ENCODE data around the gene NRXN2. TPM values are rescaled to one million over a fixed set of nuclear protein-coding genes. Genes with fewer than 3 reads are reported as not detected.

NRXN2 gene
- polyA plus RNA-seq, 3 donors = 0.07 TPM; not detected in 2

DNA sequence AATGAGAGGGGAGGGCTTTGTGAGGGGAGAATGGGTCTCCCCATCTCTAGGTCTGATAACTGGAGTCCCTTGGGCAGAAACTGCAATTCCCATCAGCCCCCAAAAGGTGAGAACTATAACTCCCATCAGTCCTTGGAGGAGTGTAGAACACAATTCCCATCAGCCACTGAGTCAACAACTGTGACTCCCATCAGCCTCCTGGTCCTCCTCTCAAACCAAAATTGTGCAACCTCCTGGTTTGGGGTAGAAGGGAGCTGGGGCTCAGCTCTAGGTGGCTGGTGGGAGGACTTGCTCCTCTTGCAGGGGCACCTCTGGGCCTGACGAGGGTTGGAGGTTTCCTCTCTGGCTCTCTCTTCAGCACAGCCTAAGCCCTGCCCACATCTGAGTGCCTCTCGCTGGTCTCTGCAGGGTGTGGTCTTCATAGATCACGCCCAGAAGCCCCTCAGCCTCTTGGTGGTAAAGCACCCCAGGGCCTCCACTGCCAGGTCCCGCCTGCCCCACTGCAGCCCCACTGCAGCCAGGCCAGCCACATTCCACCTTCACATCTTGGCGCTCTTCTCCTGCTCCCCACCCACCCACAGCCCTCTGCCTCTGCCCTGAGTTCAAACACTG, 113.5 kb downstream of the NRXN2 start:
- H3K27ac Mint-ChIP-seq = no peak overlapping the region
- TF ChIP-seq, protein P1, sequence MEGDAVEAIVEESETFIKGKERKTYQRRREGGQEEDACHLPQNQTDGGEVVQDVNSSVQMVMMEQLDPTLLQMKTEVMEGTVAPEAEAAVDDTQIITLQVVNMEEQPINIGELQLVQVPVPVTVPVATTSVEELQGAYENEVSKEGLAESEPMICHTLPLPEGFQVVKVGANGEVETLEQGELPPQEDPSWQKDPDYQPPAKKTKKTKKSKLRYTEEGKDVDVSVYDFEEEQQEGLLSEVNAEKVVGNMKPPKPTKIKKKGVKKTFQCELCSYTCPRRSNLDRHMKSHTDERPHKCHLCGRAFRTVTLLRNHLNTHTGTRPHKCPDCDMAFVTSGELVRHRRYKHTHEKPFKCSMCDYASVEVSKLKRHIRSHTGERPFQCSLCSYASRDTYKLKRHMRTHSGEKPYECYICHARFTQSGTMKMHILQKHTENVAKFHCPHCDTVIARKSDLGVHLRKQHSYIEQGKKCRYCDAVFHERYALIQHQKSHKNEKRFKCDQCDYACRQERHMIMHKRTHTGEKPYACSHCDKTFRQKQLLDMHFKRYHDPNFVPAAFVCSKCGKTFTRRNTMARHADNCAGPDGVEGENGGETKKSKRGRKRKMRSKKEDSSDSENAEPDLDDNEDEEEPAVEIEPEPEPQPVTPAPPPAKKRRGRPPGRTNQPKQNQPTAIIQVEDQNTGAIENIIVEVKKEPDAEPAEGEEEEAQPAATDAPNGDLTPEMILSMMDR (IDR thresholded peaks at IDR 0.05) = no peak
- no peaks in the 10 kb centered on the region for H3K9me3 Mint-ChIP-seq
- Histone ChIP-seq H3K79me2 (ENCODE audit: insufficient read depth, low read length) (no peaks in the 10 kb centered on the region), H3K36me3 (replicated peaks in 1 of 2; ENCODE audit: control insufficient read depth in 1 of 2, insufficient read depth in 2 of 2, low read length in 2 of 2) (no peaks in the 10 kb centered on the region), H3K4me3 (replicated peaks in 1 of 3; ENCODE audit: low read depth in 2 of 3, low read length in 3 of 3) (no peak overlapping the region), H3K9me3 (replicated peaks in 1 of 2; ENCODE audit: control insufficient read depth in 1 of 2, insufficient read depth in 1 of 2, low read length in 2 of 2) (no peaks in the 10 kb centered on the region), H2AFZ (ENCODE audit: insufficient read depth, low read depth, low read length, poor library complexity, severe bottlenecking) (no peak overlapping the region), H4K20me1 (ENCODE audit: insufficient read depth, low read length) (no peaks in the 10 kb centered on the region), H3K27ac (ENCODE audit: low read depth in 1 of 2, low read length in 2 of 2) (no peak overlapping the region), H3K9ac (ENCODE audit: insufficient read depth, low read length, poor library complexity, severe bottlenecking) (no peak overlapping the region), H3K4me1 (ENCODE audit: control insufficient read depth in 1 of 2, insufficient read depth in 2 of 2, low read length in 2 of 2) (peaks cover 14 to 16% of the 10 kb centered on the region in 2 donors), H3K27me3 (ENCODE audit: control insufficient read depth in 2 of 2, insufficient read depth in 2 of 2, low read length in 2 of 2) (no peaks in the 10 kb centered on the region), H3K4me2 (replicated peaks; ENCODE audit: extremely low read depth, low read length, poor library complexity, severe bottlenecking) (no peak overlapping the region)
- no peak overlapping the region for H3K4me3 Mint-ChIP-seq
- 57% methylated on average over 3 of the region's 5 CpGs for WGBS (ENCODE audit: insufficient coverage)
- intact Hi-C loops (cut with micrococcal nuclease) = no loop called here
- peaks cover 29% of the 10 kb centered on the region for H3K4me1 Mint-ChIP-seq
- DNase-seq = no peak
- no peaks in the 10 kb centered on the region for H3K36me3 Mint-ChIP-seq
- H3K27me3 Mint-ChIP-seq (ENCODE audit: low read depth in 3 of 3) = peaks cover 2 to 13% (median 10%) of the 10 kb centered on the region in 3 donors

DNA sequence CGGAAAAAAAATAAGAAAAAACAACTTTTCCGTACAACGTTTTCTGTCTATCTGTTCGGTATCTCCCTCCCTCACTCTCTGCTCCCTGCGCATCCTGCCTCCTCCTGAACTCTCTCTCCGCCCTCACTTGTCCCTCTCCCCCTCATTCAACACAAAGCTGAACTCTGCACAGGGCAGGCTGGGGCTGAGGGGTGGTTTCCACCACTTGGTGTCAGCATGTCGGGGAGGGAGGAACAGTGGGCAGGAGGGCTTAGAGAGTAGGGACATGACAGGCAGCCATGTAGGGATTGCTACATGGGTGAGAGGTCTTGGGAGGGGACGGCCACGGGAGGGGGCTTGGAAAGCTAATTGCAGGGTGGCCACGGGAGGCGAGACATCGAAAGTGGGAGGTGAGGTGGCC, 114.4 kb downstream of the NRXN2 start:
- peaks cover 2 to 12% (median 8%) of the 10 kb centered on the region in 3 donors for H3K27me3 Mint-ChIP-seq (ENCODE audit: low read depth in 3 of 3)
- TF ChIP-seq, protein P1 (IDR thresholded peaks at IDR 0.05) = no peak
- Histone ChIP-seq H3K27ac (ENCODE audit: low read depth in 1 of 2, low read length in 2 of 2) (no peak overlapping the region), H3K4me2 (replicated peaks; ENCODE audit: extremely low read depth, low read length, poor library complexity, severe bottlenecking) (no peak overlapping the region), H4K20me1 (ENCODE audit: insufficient read depth, low read length) (no peaks in the 10 kb centered on the region), H3K9ac (ENCODE audit: insufficient read depth, low read length, poor library complexity, severe bottlenecking) (no peak overlapping the region), H3K4me1 (ENCODE audit: control insufficient read depth in 1 of 2, insufficient read depth in 2 of 2, low read length in 2 of 2) (peaks cover 14 to 16% of the 10 kb centered on the region in 2 donors), H3K4me3 (replicated peaks in 1 of 3; ENCODE audit: low read depth in 2 of 3, low read length in 3 of 3) (no peak overlapping the region), H2AFZ (ENCODE audit: insufficient read depth, low read depth, low read length, poor library complexity, severe bottlenecking) (no peak overlapping the region), H3K79me2 (ENCODE audit: insufficient read depth, low read length) (no peaks in the 10 kb centered on the region), H3K36me3 (replicated peaks in 1 of 2; ENCODE audit: control insufficient read depth in 1 of 2, insufficient read depth in 2 of 2, low read length in 2 of 2) (no peaks in the 10 kb centered on the region), H3K27me3 (ENCODE audit: control insufficient read depth in 2 of 2, insufficient read depth in 2 of 2, low read length in 2 of 2) (no peaks in the 10 kb centered on the region), H3K9me3 (replicated peaks in 1 of 2; ENCODE audit: control insufficient read depth in 1 of 2, insufficient read depth in 1 of 2, low read length in 2 of 2) (no peaks in the 10 kb centered on the region)
- 83% methylated on average over 10 of the region's 12 CpGs for WGBS (ENCODE audit: insufficient coverage)
- peak overlapping the region in 1 of 7 donors; percentile 59 for H3K27ac Mint-ChIP-seq
- H3K36me3 Mint-ChIP-seq = no peaks in the 10 kb centered on the region
- no peaks in the 10 kb centered on the region for H3K9me3 Mint-ChIP-seq
- H3K4me3 Mint-ChIP-seq = peak overlapping the region in 1 of 2 donors; percentile 39
- no peak for DNase-seq
- intact Hi-C loops (cut with micrococcal nuclease) = no loop called here
- H3K4me1 Mint-ChIP-seq = peaks cover 26% of the 10 kb centered on the region
